Osteocyte (in vitro differentiated cells): ENCODE data around the gene RCBTB2. TPM values are rescaled to one million over a fixed set of nuclear protein-coding genes. Genes with fewer than 3 reads are reported as not detected.

ENCODE experiments used
- DNase-seq: peaks from one replicate; pipeline ENCODE4 v3.0.0; 2021; ENCODE audit warnings: mixed read lengths; ENCODE audit not compliant: unreplicated experiment; ENCODE audit errors: extremely low spot score
- H3K27ac Mint-ChIP-seq: one replicate; pipeline ENCODE4 v1.8.0; 2021; ENCODE audit warnings: mild to moderate bottlenecking, mixed read lengths; ENCODE audit not compliant: unreplicated experiment
- H3K27me3 Mint-ChIP-seq: one replicate; pipeline ENCODE4 v1.8.0; 2021; ENCODE audit warnings: mixed read lengths; ENCODE audit not compliant: unreplicated experiment
- H3K36me3 Mint-ChIP-seq: one replicate; pipeline ENCODE4 v1.8.0; 2021; ENCODE audit warnings: mixed read lengths; ENCODE audit not compliant: unreplicated experiment
- H3K4me1 Mint-ChIP-seq: one replicate; pipeline ENCODE4 v1.8.0; 2021; ENCODE audit warnings: mixed read lengths; ENCODE audit not compliant: unreplicated experiment
- H3K4me3 Mint-ChIP-seq: one replicate; pipeline ENCODE4 v1.8.0; 2021; ENCODE audit warnings: mild to moderate bottlenecking, moderate library complexity, mixed read lengths; ENCODE audit not compliant: unreplicated experiment
- H3K9me3 Mint-ChIP-seq: one replicate; pipeline ENCODE4 v1.8.0; 2021; ENCODE audit warnings: mixed read lengths; ENCODE audit not compliant: unreplicated experiment
- total RNA-seq: library from RNA; stranded (reverse); gene quantifications from 2 replicates; pipeline ENCODE4 v1.2.1, GENCODE V29; 2021
- TF ChIP-seq, protein P1 (sequence below): fragments of 200-600 bp; sonication (generic); IDR thresholded peaks from 2 replicates; pipeline ENCODE4 v1.5.0; 2021; ENCODE audit warnings: antibody characterized with exemption, mild to moderate bottlenecking, moderate library complexity

Gene RCBTB2
- total RNA-seq, 1 donor from 2014 or later = 12.1 TPM

DNA sequence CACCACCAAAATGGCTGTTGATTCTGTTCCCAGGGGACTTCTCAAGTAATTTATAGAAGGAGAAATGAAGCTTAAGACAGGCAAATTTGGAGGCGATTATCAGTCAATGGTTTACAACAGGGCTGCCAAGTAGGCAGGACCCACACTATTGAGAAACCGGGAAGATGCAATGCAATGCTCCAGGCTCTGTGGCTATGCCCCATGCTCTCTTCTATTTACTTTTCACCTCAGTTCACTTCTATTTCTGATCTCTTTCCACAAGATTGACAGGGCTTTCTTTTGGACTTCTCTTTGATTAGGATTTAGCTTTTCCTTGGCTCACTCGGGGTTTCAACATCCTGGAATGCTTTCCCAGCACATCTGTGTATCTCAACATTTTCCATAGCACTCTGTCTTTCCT lies 12.7 kb upstream of the RCBTB2 start:
- Mint-ChIP-seq H3K27ac (no peak overlapping the region), H3K27me3 (no peaks in the 10 kb centered on the region), H3K4me3 (no peak overlapping the region), H3K9me3 (no peaks in the 10 kb centered on the region), H3K4me1 (peaks cover 10% of the 10 kb centered on the region), H3K36me3 (no peaks in the 10 kb centered on the region)
- TF ChIP-seq, protein P1, sequence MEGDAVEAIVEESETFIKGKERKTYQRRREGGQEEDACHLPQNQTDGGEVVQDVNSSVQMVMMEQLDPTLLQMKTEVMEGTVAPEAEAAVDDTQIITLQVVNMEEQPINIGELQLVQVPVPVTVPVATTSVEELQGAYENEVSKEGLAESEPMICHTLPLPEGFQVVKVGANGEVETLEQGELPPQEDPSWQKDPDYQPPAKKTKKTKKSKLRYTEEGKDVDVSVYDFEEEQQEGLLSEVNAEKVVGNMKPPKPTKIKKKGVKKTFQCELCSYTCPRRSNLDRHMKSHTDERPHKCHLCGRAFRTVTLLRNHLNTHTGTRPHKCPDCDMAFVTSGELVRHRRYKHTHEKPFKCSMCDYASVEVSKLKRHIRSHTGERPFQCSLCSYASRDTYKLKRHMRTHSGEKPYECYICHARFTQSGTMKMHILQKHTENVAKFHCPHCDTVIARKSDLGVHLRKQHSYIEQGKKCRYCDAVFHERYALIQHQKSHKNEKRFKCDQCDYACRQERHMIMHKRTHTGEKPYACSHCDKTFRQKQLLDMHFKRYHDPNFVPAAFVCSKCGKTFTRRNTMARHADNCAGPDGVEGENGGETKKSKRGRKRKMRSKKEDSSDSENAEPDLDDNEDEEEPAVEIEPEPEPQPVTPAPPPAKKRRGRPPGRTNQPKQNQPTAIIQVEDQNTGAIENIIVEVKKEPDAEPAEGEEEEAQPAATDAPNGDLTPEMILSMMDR = no peak
- no peak for DNase-seq

DNA sequence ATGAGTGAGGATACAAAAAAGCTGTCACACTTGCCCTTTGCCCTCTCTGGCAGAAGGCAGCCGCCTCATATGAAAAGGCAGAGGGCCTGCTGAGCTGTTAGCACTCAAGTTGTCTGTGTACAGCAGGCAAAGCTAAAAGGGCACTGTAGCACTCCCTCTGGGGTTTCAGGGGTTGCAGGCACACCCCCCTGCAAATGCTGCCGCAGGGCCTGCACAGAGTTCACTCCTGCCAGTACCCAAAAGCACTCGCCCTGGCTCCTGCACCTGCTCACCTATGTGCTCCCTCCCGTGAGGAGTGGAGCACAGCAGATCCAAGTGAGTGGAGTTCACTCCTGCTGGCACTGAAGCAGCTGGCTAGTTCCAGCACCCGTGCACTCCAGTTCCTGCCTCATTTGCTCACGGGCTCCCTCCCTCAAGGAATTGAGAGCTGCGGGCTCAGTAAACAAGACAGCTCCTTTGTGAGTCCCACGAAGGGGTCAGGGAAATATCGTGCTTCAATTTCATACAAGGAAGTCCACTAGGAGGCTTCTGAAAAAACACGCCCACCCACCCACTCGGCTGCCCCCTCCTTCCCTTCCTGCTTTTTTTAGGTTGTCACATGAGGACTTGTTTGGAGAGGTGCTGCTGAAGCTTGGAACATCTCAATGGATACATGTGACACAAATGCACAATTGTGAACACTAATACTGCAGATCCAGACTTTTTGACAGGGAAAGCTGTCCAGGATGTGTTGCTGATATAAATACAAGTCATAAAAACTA lies 9.9 kb upstream of the RCBTB2 start:
- no peak for DNase-seq
- Mint-ChIP-seq H3K36me3 (no peaks in the 10 kb centered on the region), H3K4me3 (no peak overlapping the region), H3K9me3 (no peaks in the 10 kb centered on the region), H3K27me3 (no peaks in the 10 kb centered on the region), H3K27ac (no peak overlapping the region), H3K4me1 (peaks cover 10% of the 10 kb centered on the region)
- TF ChIP-seq, protein P1 = peak; percentile 25

DNA sequence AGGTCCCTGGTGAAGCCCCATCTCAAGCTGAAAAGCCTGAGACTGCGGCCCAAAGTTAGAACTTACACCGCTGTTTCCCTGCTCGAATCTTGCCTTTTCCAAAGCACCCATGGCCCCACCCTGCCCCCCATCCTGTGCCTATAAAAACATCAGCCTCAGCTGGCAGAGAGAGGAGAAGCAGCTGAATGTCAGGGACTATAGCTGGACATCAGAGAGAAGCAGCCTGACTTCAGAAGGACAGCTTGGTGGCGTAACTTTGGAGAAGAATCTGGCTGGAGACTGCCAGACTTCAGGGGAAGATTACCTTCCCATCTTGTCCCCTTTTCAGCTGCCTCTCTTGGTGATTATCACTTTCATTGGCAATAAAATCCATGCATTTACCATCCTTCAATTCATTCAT lies 9.3 kb upstream of the RCBTB2 start:
- Mint-ChIP-seq H3K27me3 (no peaks in the 10 kb centered on the region), H3K4me3 (no peak overlapping the region), H3K4me1 (peaks cover 10% of the 10 kb centered on the region), H3K27ac (no peak overlapping the region), H3K9me3 (no peaks in the 10 kb centered on the region), H3K36me3 (no peaks in the 10 kb centered on the region)
- no peak for DNase-seq
- TF ChIP-seq, protein P1 = no peak

DNA sequence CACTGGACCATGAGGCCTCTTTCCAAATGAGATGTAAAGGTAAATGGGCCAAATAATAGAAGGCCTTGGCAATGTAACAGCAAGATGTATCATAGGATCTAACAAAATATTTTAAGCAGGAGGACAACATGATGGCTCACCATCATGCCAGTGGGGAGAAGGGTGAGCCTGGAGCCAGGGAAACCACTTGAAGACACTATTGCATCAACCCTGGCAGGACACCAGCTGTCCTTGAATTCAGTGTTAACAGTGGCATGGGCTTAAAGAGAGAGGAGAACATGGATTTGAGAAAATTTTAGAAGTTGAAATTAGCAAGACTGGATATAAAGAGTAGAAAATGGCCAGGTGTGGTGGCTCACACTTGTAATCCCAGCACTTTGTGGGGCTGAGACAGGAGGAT lies 6.7 kb upstream of the RCBTB2 start:
- Mint-ChIP-seq H3K4me1 (peaks cover 10% of the 10 kb centered on the region), H3K9me3 (no peaks in the 10 kb centered on the region), H3K36me3 (no peaks in the 10 kb centered on the region), H3K27me3 (no peaks in the 10 kb centered on the region), H3K4me3 (no peak overlapping the region), H3K27ac (no peak overlapping the region)
- no peak for DNase-seq
- TF ChIP-seq, protein P1 = no peak

DNA sequence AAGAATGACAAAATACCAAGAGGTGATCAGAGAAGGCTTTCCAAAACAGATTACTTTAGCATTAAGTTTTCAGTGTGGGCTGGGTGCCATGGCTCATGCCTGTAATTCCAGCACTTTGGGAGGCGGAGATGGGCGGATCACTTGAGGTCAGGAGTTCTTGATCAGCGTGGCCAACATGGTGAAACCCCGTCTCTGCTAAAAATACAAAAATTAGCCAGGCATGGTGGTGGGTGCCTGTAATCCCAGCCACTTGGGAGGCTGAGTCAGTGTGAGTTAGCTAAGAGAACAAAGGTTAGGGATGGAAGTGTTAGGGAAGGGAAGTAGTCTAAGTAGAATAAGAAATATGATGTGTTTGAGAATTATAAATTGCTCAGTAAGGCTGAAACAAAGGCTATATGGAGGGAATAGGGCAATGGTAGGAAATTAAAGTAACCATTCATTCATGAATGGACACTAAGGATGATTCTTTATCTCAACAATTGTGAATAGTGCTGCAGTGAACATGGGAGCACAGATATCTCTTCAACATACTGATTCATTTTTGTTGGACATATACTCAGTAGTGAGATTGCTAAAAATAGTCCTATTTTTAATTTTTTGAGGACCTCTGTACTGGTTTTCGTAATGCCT lies 3.9 kb upstream of the RCBTB2 start:
- Mint-ChIP-seq H3K27ac (no peak overlapping the region), H3K4me1 (peaks cover 7% of the 10 kb centered on the region), H3K27me3 (no peaks in the 10 kb centered on the region), H3K36me3 (no peaks in the 10 kb centered on the region), H3K9me3 (no peaks in the 10 kb centered on the region), H3K4me3 (no peak overlapping the region)
- TF ChIP-seq, protein P1 = no peak
- DNase-seq = no peak
